ENCODE measurements around the gene TIGD6. TPM values are rescaled to one million over a fixed set of nuclear protein-coding genes. Genes with fewer than 3 reads are reported as not detected.

The TIGD6 gene
- total RNA-seq, result 2.6 and 3.7 TPM in 2 replicates

DNA sequence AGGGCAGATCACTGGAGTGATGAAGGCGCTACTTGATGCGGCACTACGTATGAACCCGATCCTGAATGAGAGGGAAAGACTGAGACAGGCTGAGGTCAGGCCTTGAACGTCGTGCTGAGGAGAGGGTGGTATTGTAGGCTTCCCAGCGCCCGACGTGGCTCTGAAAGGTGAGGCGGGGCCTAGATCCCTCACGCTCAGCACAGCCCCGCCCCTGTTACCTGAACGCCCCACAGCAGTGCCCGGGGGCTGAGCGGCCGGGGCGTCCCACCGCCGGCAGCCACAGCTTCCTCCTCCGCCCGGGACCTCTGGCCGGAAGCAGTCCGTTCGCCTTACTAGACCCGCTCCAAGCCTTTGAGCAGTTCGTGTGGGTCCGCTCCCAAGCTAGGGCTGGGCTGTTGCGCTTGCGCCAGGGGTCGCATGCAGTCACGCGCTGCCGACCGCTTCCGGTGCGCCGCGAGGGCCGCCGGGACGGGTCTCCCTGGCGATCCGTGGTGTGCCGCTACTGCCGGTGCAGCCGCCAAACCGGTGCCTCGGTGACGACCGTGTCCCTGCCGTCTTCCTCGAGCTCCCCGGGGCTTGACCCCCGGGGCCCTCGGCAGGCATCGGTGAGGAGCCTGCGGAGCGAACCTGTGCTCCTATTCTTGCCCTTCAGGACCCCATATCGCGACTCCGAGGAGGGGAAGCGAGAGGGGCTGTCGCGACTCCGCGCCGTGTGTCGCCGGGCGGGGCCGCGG lies at the start of gene TIGD6, which contains the start of gene HMGXB3:
Gene TIGD6 (minus strand): TSS at position 399 of the 734 bp plus-strand sequence. CDS start 4,306 bp downstream, outside the sequence.
Gene HMGXB3 (plus strand): TSS at position 484 of the 734 bp plus-strand sequence. CDS start 4,114 bp downstream, outside the sequence.

DNA sequence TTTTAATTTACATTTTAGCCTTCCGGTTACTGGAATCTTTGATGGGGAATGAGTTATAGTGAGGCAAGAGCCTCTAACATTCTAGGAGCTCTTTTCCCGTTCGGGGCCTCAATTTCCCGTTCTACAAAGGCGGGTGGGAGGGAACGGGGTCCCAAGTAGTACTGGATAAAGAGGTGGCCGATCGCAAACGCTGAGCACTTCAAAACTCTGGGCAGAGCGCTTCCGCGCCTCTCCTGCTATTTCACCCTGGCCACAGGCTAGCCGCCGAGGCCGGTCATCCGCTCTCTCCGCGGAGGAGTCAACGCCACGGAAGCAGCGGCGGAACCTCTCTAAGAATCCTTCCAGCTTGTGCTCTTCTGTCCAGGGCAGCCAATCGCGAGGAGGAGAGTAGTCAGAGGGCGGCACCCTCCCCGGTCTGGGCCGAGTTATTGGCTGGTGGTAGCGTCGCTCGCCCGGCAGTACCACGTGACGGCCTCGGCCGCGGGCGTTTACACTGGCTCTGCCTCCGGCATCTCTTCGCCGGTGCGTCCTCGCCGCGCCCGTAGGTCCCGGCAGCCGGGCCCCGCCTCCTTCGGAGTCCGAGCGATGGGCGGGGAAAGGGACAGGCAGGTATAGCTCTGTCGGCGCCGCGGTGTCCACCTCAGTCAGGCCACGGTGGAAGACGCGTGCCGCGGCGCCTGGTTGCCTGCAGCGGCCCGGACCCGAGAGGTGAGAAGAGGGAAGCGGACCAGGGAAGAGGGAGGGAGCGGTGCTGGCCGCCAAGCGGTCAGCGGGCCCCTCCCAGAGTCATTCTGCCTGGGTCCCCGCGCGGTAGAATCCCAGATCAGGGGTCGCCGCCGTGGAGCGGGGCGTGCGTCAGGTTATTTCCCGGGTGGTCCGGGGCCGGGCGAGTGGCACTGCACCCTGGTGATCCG lies 39.9 kb downstream of the TIGD6 start, which contains the start of gene SLC26A2:
Gene SLC26A2 (plus strand): TSS at position 487 of the 914 bp plus-strand sequence. CDS start 16,895 bp downstream, outside the sequence.

DNA sequence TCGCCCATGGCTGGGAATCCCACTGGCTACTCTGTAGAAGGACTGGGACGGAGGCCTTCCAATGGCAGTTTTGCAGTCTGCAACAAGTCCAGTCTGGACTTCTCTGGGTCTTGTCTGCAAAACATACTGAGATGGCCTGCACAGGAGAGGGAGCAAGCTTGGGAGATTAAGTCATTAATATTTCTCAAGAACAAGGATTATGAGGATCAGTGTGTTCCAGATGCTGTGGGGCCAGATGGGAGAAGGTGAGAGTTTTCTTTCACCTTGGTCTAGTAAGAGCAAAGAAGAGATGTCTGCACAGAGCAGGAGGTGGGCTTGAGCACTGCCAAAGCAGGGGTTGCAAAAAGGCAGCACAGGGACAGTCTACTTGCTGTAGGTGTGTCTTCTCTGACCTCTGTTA lies 55.8 kb downstream of the TIGD6 start, which contains the start of gene PDE6A:
Gene PDE6A (minus strand): TSS at position 128 of the 400 bp plus-strand sequence. CDS start 120 bp downstream, at position 8.

Other genes starting within 250 kb of the TIGD6 start
- gene PDE6A, start 55.9 kb downstream of the TIGD6 start, total RNA-seq, result under 0.01 TPM in 1 of 2 replicates, not detected in the other
- gene SLC26A2, start 39.9 kb downstream of the TIGD6 start, total RNA-seq, result 10.4 and 11.7 TPM in 2 replicates
- gene HMGXB3, start 85 bp upstream of the TIGD6 start, total RNA-seq, result 35.0 and 41.7 TPM in 2 replicates
- gene CSF1R, start 85.9 kb upstream of the TIGD6 start, total RNA-seq, result 0.13 and 0.16 TPM in 2 replicates
- gene PDGFRB, start 155.2 kb upstream of the TIGD6 start, total RNA-seq, result 35.4 and 101 TPM in 2 replicates
- 0.33 and 0.63 TPM in 2 replicates for gene CDX1, start 166.1 kb upstream of the TIGD6 start, total RNA-seq
- not detected in 2 replicates for gene SLC6A7, start 189.4 kb upstream of the TIGD6 start, total RNA-seq